RPMI7951 (cell line): ENCODE data around the gene SLC4A7. TPM values are rescaled to one million over a fixed set of nuclear protein-coding genes. Genes with fewer than 3 reads are reported as not detected.
"Not testable (repeated sequence)": the region's sequence is repeated elsewhere in the genome, so short reads cannot be mapped to it uniquely, and the experiment has no call there.

Experiments
- DNase-seq: peaks from one replicate; pipeline ENCODE4 v3.0.0-alpha.2; 2012; ENCODE audit warnings: low read depth
- total RNA-seq: library from RNA; depleted of rRNA; stranded (reverse); fragments of >200 nt; shearing (Covaris generic); gene quantifications from 2 replicates; pipeline ENCODE4 v1.2.3, GENCODE V29; 2014

The SLC4A7 gene
- total RNA-seq, 1 experiment from 2014 or later: 32.1 TPM

- DNase-seq: no peak
These were observed 3.2 kb upstream of the SLC4A7 start for GRCh38 chr3:27487383-27487782.

- DNase-seq: no peak
These were observed 2.2 kb upstream of the SLC4A7 start for GRCh38 chr3:27486336-27486735.

- DNase-seq: peak; percentile 18
These were observed 1.7 kb upstream of the SLC4A7 start for GRCh38 chr3:27485866-27486265.

DNA sequence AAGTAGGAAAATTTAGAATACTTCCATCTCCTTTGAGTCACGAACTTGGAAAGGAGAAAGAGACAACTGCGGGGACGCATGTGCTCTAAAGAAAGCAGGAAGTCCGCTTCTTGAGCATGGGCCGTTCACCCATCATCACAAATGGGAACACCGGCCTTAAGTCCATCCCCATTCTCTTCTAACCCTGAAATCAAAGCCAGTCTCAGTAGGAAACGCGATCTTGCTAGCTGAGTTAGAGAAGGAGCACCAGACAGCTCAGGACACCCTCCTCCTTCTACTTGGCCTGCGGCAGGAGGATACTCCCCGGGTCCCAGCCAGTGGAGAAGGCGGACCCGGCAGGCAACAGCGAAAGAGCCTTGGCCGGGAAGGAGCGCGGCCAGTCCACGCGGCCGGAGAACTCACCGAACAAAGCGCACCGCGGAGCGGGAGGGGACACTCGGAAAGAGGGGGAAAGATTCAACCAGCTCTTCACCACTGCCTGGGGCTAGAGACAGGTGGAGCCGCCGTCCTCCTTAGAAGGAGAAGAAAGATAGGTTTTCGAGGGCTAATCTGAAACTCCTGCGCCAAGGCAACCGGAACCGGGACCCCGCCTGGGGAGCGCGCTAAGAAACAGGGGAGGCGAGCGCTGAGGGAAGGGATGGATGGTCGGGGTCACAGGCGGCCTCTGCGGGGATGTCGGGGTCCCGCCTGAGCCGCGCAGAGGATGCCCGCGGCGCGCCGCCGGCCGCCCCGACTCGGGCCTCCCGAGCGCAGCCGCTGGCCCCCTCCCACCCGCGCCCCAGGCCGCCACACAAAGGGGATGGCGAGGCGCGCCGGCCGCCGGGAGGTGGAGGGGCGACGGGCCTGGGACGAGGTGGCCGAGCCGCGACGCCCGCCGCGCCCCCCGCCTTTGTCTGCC is 818 bp downstream of the SLC4A7 start:
- peak; percentile 84 for DNase-seq

DNA sequence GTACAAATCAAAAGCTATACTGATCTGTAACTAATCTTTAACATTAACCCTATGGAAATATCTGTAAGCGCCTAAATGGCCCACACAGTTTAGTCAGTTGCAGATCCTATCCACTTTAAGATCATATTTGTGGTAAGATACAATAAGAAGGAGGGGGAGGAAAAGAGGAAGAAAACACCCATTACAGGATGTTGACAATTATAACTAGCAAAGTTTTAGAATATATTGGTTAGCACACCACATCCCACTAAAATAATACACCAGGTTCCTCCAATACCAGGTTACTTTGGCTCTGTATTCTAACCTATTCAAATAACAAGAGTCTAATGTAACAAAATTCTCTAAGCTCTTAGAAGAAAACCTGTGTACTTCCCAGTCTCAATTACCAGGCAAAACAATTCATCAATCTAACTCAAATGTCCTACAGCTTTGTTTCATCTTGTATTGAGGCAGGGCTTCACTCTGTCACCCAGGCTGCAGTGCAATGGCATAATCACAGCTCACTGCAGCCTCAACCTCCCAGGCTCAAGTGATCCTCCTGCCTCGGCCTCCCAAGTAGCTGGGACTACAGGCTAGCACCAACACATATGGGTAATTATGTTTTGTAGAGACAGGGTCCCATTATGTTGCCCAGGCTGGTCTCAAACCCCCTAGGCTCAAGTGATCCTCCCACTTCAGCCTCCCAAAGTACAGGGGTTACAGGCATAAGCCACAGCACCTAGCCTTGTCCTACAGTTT is 4.2 kb downstream of the SLC4A7 start:
- no peak for DNase-seq

DNA sequence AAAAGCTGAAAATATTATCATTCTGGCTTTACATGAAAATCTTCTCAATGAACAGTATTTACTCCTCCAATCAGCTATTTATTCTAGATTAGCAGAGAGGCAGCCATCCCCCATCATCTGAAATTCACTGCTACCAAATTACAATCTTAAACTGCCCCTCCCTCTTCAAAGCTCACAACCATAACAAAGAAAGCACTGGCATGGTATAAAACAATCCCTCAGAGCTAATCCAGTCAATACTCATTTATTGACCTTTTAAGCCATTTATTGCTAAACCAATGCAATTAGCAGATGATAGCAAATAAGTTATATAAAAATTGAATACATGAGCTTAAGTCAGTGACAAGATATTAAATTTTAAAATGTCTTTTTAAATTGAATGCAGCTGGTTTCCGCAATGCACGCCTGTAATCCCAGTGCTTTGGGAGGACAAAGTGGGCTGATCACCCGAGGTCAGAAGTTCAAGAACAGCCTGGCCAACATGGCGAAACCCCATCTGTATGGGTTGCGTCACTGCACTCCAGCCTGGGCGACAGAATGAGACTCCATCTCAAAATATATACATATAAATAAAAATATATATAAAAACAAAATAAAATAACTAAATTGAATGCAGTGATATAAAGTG is 12.1 kb downstream of the SLC4A7 start:
- no peak for DNase-seq

DNA sequence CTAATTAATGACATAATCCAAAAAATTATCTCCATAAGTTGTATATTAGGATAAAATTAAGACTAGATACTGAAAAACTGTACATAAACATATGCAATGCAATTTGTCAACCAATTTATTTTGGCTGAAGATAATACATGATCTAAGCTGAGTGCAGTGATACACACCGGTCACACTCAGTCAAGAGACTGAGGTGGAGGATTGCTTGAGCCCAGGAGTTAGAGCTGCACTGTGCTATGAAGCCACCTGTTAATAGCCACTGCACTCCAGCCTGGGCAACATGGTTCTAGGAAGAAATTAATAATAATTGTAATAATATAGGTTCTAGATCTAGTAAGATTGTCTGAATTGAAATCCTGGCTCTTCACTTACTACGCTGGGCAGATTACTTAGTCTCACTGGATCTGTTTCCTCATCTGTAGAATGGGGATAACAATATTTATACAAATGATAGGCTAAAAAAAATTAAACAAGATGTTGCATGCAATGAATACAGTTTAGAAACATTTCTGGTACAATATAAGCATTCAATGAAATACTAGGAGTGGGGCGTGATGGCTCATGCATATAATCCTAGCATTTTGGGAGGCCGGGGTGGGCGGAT is 15.8 kb downstream of the SLC4A7 start:
- no peak for DNase-seq

GRCh38 chr3:27467545-27467944 is 16.6 kb downstream of the SLC4A7 start:
- DNase-seq: peak; percentile 58

DNA sequence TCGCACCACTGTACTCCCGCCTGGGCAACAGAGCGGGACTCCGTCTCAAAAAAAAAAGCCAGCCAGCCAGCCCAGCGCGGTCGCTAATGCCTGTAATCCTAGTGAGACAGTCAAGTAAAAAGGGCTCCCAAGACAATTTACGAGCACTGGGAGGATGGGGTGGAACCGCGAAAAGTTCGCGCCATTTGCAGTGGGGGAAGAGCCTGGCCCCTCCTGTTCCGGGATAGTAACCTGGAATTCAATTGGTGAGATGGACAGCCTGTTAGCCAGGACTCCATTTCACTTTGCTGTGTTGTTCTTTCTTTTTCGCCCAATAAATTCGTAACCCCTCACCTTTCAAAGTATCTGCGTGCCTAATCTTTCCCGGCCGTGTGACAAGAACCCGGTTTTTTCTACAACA is 19.5 kb downstream of the SLC4A7 start:
- no peak for DNase-seq

DNA sequence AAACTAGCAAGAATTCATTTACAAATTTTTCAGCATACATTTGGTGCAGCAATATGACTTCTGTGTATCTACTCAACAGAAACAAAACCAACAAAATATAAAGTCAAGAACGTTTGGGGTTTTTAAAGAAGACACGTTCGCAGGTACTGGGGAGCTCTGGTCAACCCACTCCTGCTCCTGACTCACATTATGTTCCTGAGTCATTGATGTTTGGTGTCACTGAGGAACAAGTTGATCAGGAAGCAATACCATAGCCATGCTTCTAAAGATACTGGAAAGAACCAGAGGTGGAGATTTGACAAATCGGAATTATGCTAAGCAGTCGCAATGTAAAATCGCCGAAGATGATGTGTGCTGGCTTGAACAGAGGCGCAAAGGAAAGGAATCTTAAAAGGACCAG is 22.0 kb downstream of the SLC4A7 start:
- DNase-seq: no peak

DNA sequence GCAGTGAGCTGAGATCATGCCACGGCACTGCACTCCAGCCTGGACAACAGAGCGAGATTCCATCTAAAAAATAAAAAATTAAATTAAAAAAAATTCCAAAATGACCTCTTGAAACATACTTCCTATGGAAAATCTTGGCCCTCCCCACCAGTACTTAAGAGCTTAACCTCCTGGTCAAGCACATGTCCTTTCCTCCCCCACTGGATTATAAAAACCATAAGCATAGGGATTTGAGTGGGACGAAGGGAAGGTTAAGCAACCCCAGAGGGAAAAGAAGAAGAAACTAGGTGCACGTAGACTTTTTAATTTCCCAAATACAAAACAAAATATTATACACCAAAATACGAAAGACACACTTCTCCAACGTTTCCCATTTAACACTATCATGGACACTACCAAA is 25.3 kb downstream of the SLC4A7 start:
- no peak for DNase-seq

- DNase-seq: no peak
These were observed 27.6 kb downstream of the SLC4A7 start for GRCh38 chr3:27456554-27456953.

DNA sequence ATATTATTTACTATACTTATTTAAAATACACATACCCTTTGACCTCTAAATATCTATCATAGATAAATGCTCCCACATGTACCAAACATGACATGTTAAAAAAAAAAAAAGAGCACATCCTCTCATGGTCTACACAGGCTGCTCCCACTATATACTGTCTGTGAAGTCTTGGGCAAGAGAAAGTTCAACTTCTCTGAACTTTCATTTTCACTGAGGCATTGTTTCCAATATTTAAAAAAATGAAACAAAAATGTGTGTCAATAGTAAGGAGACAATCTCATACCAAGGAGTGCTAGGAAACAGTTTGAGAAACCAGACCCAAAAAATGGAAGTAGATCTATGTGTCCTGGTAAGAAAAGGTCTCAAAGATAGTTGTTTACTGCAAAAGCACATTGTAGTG is 29.3 kb downstream of the SLC4A7 start:
- peak; percentile 10 for DNase-seq

GRCh38 chr3:27454461-27454860 is 29.7 kb downstream of the SLC4A7 start:
- no peak for DNase-seq

GRCh38 chr3:27452368-27453090 is 31.7 kb downstream of the SLC4A7 start:
- no peak for DNase-seq

- DNase-seq: no peak
These were observed 32.3 kb downstream of the SLC4A7 start for GRCh38 chr3:27451842-27452241.

DNA sequence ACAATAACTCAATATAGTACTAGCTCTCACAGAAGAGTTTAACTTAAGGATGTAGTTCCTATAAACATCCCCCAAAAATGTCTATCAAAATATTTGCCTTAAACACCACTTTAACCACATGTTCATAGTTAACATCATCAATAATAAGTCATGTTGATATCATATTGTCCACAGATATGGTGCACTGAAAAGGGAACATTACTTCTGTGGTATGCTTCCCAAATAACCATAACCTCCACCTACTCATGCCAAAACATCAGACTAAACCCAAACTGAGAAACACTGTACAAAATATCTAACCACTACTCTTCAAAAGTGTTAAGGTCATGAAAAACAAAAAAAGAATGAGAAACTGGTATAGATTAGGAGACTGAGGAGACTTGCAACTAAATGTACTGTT is 32.9 kb downstream of the SLC4A7 start:
- no peak for DNase-seq

DNA sequence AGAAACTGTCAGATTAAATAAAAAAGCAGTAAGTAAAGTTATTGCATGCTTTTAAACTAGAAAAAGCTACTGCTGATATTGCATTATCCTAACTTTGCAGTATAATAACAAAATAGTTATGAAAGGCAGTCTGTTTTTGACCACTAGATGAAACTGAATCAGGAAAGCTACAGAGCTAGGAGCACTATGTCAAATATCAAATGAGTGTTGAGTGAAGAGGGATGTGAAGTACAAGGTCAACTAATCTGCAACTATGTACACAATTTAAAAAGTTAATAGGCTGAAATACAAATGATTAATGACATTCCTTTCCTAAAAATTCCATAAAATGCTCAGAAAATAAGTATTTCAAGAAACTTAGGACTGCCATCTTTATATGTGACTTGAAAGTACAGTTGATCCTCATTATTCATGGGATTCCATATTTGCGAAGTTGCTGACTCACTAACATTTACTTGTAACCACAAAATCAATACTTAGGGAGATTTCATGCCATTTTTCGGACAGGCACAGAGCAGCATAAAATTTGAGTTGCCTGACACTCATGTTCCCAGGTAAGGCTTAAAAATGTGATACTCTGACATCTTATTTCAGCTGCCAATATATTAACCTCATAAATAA is 34.5 kb downstream of the SLC4A7 start:
- no peak for DNase-seq

DNA sequence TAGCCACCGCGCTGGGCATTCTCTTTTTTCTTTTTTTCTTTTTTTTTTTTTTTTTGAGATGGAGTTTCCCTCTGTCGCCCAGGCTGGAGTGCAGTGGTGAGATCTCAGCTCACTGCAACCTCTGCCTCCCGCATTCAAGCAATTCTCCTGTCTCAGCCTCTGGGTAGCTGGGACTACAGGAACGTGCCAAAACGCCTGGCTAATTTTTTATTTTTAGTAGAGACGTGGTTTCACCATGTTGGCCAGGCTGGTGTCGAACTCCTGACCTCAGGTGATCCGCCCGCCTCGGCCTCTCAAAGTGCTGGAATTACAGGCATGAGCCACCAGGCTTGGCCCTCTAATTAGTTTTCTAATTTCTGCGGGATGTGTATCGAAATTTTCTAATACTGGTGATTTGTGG is 41.2 kb downstream of the SLC4A7 start:
- DNase-seq: not testable (repeated sequence)

DNA sequence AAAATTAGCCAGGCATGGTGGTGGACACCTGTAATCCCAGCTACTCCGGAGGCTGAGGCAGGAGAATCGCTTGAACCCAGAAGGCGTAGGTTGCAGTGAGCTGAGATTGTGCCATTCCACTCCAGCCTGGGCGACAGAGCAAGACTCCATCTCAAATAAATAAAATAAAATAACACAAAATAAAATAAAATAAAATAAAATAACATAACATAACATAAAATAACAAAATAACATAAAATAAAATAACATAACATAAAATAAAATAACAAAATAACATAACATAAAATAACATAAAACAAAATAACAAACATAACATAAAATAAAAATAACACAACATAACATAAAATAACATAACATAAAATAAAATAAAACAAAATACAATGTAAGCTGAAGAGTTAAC is 45.8 kb downstream of the SLC4A7 start:
- DNase-seq: not testable (repeated sequence)

- peak; percentile 95 for DNase-seq
These were observed 53.1 kb downstream of the SLC4A7 start for GRCh38 chr3:27431116-27431515.
